Activated T-helper 17 cell treated with anti-CD3 and anti-CD28 coated beads, Interleukin-2, amount 50 U/mL, for 72 hours (primary cell): Measurements from ENCODE around the gene ARHGEF35. TPM values are rescaled to one million over a fixed set of nuclear protein-coding genes. Genes with fewer than 3 reads are reported as not detected.
"Not testable (repeated sequence)": the region's sequence is repeated elsewhere in the genome, so short reads cannot be mapped to it uniquely, and the experiment has no call there.

Experiments
- ATAC-seq: fragments of 150-1000 bp; cut with Tn5 transposase; replicated peaks from 2 replicates; pipeline ENCODE4 v1.10.0; 2021; ENCODE audit warnings: mild to moderate bottlenecking, moderate library complexity
- H3K27ac Mint-ChIP-seq: one replicate; pipeline ENCODE4 v1.8.0; 2022; ENCODE audit warnings: mixed read lengths
- H3K27me3 Mint-ChIP-seq: one replicate; pipeline ENCODE4 v1.8.0; 2022; ENCODE audit warnings: mixed read lengths
- H3K36me3 Mint-ChIP-seq: one replicate; pipeline ENCODE4 v1.8.0; 2022; ENCODE audit warnings: low read depth, mild to moderate bottlenecking, mixed read lengths
- H3K4me1 Mint-ChIP-seq: one replicate; pipeline ENCODE4 v1.8.0; 2022; ENCODE audit warnings: mixed read lengths
- H3K4me3 Mint-ChIP-seq: one replicate; pipeline ENCODE4 v1.8.0; 2022; ENCODE audit warnings: mild to moderate bottlenecking, mixed read lengths
- H3K9me3 Mint-ChIP-seq: one replicate; pipeline ENCODE4 v1.8.0; 2022; ENCODE audit warnings: mixed read lengths
- total RNA-seq, 2 donors: library from RNA; stranded (reverse); gene quantifications; one replicate each; pipeline ENCODE4 v1.2.3, GENCODE V29; 2022

Gene ARHGEF35
- total RNA-seq, 2 donors from 2014 or later, result 1.1 to 5.1 TPM

GRCh38 chr7:144198934-144199333, 3.3 kb upstream of the ARHGEF35 start:
- not testable (repeated sequence) for H3K4me3 Mint-ChIP-seq, H3K36me3 Mint-ChIP-seq, H3K4me1 Mint-ChIP-seq, H3K27ac Mint-ChIP-seq, ATAC-seq, H3K9me3 Mint-ChIP-seq, H3K27me3 Mint-ChIP-seq

GRCh38 chr7:144194453-144194852, 1.2 kb downstream of the ARHGEF35 start:
- H3K4me3 Mint-ChIP-seq, H3K27me3 Mint-ChIP-seq, H3K9me3 Mint-ChIP-seq, H3K27ac Mint-ChIP-seq, H3K4me1 Mint-ChIP-seq, H3K36me3 Mint-ChIP-seq, ATAC-seq: not testable (repeated sequence)

- ATAC-seq, result peak; percentile 2
- H3K36me3 Mint-ChIP-seq, H3K27me3 Mint-ChIP-seq, H3K4me1 Mint-ChIP-seq, H3K9me3 Mint-ChIP-seq, H3K27ac Mint-ChIP-seq, H3K4me3 Mint-ChIP-seq: not testable (repeated sequence)
Measured at GRCh38 chr7:144193782-144194181, 1.9 kb downstream of the ARHGEF35 start.

GRCh38 chr7:144188578-144189171, 7.0 kb downstream of the ARHGEF35 start:
- not testable (repeated sequence) for H3K36me3 Mint-ChIP-seq

GRCh38 chr7:144187848-144188247, 7.8 kb downstream of the ARHGEF35 start:
- not testable (repeated sequence) for H3K4me3 Mint-ChIP-seq, H3K27me3 Mint-ChIP-seq, H3K9me3 Mint-ChIP-seq, H3K4me1 Mint-ChIP-seq, H3K36me3 Mint-ChIP-seq, ATAC-seq, H3K27ac Mint-ChIP-seq

More at GRCh38 chr7:144188578-144189171, 7.0 kb downstream of the ARHGEF35 start:
- not testable (repeated sequence) for H3K4me3 Mint-ChIP-seq, H3K27ac Mint-ChIP-seq, H3K27me3 Mint-ChIP-seq, H3K9me3 Mint-ChIP-seq, H3K4me1 Mint-ChIP-seq
- peak; percentile 61 for ATAC-seq

GRCh38 chr7:144183166-144183565, 12.5 kb downstream of the ARHGEF35 start, which contains the start of gene CTAGE4:
TSS of gene CTAGE4 (plus strand) at chr7:144183466. CDS start at chr7:144183504, 38 bp downstream.
- H3K9me3 Mint-ChIP-seq, H3K4me1 Mint-ChIP-seq, H3K36me3 Mint-ChIP-seq, ATAC-seq, H3K27ac Mint-ChIP-seq, H3K27me3 Mint-ChIP-seq, H3K4me3 Mint-ChIP-seq: not testable (repeated sequence)

GRCh38 chr7:144179165-144179479, 16.5 kb downstream of the ARHGEF35 start:
- H3K4me3 Mint-ChIP-seq, ATAC-seq, H3K4me1 Mint-ChIP-seq: not testable (repeated sequence)

GRCh38 chr7:144178380-144179164, 17.1 kb downstream of the ARHGEF35 start:
- H3K9me3 Mint-ChIP-seq, H3K27ac Mint-ChIP-seq, H3K36me3 Mint-ChIP-seq, H3K4me1 Mint-ChIP-seq, H3K4me3 Mint-ChIP-seq: not testable (repeated sequence)
- H3K27me3 Mint-ChIP-seq, result peaks cover 16% of the 10 kb centered on the region
- ATAC-seq, result peak; percentile 78

More at GRCh38 chr7:144179165-144179479, 16.5 kb downstream of the ARHGEF35 start:
- not testable (repeated sequence) for H3K27ac Mint-ChIP-seq, H3K9me3 Mint-ChIP-seq, H3K36me3 Mint-ChIP-seq
- H3K27me3 Mint-ChIP-seq, result peaks cover 16% of the 10 kb centered on the region

- Mint-ChIP-seq H3K36me3 (no peaks in the 10 kb centered on the region), H3K27me3 (peaks cover 16% of the 10 kb centered on the region), H3K4me1 (no peaks in the 10 kb centered on the region), H3K4me3 (no peak overlapping the region), H3K9me3 (peaks cover 6% of the 10 kb centered on the region), H3K27ac (no peak overlapping the region)
- no peak for ATAC-seq
Measured at GRCh38 chr7:144174613-144175012, 21.0 kb downstream of the ARHGEF35 start.

- H3K4me1 Mint-ChIP-seq, H3K9me3 Mint-ChIP-seq, H3K4me3 Mint-ChIP-seq, H3K27ac Mint-ChIP-seq, ATAC-seq, H3K36me3 Mint-ChIP-seq, H3K27me3 Mint-ChIP-seq: not testable (repeated sequence)
Measured at GRCh38 chr7:144171594-144172350, 23.9 kb downstream of the ARHGEF35 start.

GRCh38 chr7:144164784-144165183, 30.8 kb downstream of the ARHGEF35 start:
- Mint-ChIP-seq H3K4me1 (no peaks in the 10 kb centered on the region), H3K27me3 (peaks cover 11% of the 10 kb centered on the region), H3K9me3 (no peaks in the 10 kb centered on the region), H3K36me3 (no peaks in the 10 kb centered on the region), H3K27ac (no peak overlapping the region), H3K4me3 (no peak overlapping the region)
- no peak for ATAC-seq

- ATAC-seq, result no peak
- no peaks in the 10 kb centered on the region for H3K4me1 Mint-ChIP-seq
- H3K4me3 Mint-ChIP-seq, result no peak overlapping the region
- no peak overlapping the region for H3K27ac Mint-ChIP-seq
- no peaks in the 10 kb centered on the region for H3K36me3 Mint-ChIP-seq
- H3K27me3 Mint-ChIP-seq, result peaks cover 21% of the 10 kb centered on the region
- H3K9me3 Mint-ChIP-seq, result no peaks in the 10 kb centered on the region
Measured at GRCh38 chr7:144158861-144159260, 36.8 kb downstream of the ARHGEF35 start.

- Mint-ChIP-seq H3K4me3 (no peak overlapping the region), H3K4me1 (no peaks in the 10 kb centered on the region), H3K27me3 (peaks cover 11% of the 10 kb centered on the region), H3K36me3 (no peaks in the 10 kb centered on the region), H3K27ac (no peak overlapping the region), H3K9me3 (peaks cover 13% of the 10 kb centered on the region)
- no peak for ATAC-seq
Measured at GRCh38 chr7:144148224-144148827, 47.3 kb downstream of the ARHGEF35 start.

- H3K27me3 Mint-ChIP-seq, result peaks cover 7% of the 10 kb centered on the region
- ATAC-seq, result no peak
Measured at GRCh38 chr7:144144426-144144825, 51.2 kb downstream of the ARHGEF35 start.

More at GRCh38 chr7:144144426-144144825, 51.2 kb downstream of the ARHGEF35 start:
- Mint-ChIP-seq H3K27ac (no peak overlapping the region), H3K9me3 (peaks cover 13% of the 10 kb centered on the region), H3K4me3 (no peak overlapping the region), H3K36me3 (no peaks in the 10 kb centered on the region), H3K4me1 (no peaks in the 10 kb centered on the region)
